Fibroblast of skin of right biceps (primary cell): ENCODE measurements around the gene WRAP73.

Source experiments
- DNase-seq: peaks from one replicate; pipeline ENCODE4 v3.0.0-alpha.2; 2013

Gene WRAP73

DNA sequence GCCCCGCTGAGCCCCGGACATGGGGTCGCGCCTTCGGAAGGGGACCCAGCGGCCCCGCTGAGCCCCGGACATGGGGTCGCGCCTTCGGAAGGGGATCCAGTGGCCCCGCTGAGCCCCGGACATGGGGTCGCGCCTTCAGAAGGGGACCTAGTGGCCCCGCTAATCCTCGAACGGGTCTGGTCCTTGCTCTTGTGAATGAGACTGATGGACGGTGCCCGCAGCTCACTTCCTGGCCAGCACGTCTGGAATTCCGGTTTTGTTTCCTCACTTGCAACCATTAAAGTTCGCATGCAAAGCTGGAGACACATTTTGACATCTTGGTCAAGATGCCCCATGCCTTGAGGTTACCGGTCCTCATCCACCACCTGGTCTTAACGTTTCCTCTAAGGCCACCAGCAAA lies 5.6 kb downstream of the WRAP73 start:
- DNase-seq = no peak

DNA sequence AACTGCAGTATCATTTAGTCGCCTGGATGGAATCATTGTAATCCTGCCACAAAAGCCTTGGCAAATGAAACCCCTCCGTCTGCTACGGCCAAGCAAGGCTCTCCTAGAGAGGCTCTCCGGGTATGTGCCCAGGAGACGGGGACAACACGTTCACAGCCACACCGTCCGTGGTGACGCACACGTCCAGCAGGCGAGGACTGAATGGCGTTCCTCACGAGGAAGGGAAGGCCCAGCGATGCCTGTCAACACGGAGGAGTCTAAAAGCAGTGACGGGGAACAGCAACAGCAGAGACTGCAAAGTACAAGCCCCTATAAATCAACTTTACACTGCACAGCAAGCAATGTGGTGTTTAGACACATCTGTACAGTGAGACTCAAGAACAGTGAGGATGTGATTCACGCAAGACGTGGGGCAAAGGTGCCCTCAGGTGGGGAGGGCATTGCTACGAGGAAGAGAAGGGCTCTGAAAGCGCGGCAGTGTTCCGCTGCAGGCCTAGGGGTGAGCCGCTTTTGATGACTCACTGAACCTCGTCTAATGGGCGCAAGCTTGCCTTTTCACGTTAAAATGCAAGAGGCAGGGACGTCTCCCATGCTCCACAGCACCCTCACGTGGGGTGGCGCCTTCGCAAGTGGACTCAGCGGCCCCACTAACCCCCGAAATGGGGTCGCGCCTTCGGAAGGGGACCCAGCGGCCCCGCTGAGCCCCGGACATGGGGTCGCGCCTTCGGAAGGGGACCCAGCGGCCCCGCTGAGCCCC lies 6.8 kb downstream of the WRAP73 start:
- DNase-seq = no peak

DNA sequence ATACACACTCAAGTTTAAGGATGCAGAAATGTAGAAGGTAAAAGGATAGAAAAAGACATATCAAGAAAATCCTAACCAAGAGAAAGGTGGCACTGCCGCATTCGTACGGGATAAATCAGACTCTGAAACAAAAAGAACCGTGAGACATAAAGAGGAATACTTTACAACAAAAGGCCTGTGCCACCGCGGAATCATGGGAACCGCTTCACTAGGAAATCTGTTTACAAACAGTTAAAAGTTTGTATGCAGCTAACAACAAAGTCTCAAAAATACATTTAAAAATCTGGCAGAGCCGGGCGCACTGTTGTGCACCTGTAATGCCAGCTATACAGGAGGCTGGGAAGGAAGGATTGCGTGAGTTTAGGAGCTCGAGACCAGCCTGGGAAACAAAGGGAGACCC lies 8.1 kb downstream of the WRAP73 start:
- DNase-seq = no peak

DNA sequence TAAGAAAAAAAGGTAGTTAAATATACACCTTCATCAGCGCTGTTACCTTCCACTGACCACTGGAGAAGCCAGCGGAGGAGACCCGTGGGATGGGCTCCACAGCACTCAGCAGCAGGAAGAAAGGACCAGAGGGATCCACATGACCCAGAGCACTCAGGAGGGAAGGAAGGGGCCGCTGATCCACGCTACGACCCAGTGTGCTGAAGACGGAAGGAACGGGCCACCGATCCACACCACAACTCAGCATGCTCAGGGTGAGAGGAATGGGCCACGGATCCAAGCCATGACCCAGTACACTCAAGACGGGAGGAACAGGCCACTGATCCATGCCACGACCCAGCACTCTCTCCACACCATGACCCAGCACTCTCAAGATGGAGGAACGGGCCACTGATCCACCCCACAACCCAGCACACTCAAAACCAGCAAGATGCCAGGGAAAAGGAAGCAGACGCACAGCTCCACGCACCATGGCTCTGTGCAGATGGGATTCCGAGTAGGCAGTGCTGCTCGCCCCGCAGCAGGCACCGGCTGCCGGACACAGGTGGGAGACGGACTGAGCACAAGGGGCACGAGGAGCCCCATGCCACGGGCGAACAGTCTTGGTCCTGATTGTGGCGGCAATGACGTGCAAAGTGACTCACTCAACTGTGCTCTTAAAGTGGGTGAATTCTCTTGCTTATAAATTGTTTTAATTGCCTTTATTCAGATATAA lies 8.7 kb downstream of the WRAP73 start:
- no peak for DNase-seq

DNA sequence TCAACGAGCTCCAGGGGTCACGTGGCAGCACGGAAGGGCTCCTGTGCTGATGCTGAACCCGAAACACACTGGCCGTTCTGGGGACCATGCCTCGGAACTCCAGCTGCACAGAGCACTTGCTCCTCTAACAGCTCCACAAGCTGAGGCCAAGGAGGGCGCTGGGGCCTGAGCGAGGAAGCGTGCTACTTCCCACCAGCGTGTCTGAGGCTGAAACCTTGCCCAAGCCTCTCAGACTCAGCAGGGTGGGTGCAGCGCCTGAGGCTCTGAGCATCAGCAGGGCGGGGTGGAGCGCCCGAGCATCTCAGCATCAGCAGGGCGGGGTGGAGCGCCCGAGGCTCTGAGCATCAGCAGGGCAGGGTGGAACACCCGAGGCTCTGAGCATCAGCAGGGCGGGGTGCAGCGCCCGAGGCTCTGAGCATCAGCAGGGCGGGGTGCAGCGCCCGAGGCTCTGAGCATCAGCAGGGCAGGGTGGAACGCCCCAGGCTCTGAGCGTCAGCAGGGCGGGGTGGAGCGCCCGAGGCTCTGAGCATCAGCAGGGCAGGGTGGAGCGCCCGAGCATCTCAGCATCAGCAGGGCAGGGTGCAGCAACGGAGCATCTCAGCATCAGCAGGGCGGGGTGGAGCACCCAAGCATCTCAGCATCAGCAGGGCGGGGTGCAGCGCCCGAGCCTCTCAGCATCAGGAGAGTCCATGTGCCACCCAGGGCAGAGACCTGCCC lies 9.6 kb downstream of the WRAP73 start:
- DNase-seq = no peak

DNA sequence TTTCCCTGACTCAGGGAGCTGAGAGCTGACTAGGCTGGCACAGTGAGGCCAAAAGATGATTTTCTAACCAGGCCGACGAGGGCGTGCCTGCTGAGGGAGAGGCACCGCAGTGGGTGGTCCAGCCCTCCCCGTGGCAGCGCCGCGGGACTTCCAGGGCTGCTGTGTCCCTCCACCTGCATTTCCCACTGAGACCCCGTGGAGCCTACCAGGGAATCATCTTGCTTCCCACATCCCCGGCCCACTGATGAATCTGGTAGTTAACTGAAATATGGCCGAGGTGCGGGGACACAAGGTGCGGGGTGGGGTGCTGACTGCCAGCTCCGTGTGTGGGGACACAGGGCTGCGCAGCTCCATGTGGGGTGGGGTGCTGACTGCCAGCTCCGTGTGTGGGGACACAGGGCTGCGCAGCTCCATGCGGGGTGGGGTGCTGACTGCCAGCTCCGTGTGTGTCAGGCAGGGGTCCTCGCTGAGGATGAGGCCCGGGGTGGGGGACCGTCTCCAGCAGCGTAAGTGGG lies 10.4 kb downstream of the WRAP73 start:
- DNase-seq = no peak

DNA sequence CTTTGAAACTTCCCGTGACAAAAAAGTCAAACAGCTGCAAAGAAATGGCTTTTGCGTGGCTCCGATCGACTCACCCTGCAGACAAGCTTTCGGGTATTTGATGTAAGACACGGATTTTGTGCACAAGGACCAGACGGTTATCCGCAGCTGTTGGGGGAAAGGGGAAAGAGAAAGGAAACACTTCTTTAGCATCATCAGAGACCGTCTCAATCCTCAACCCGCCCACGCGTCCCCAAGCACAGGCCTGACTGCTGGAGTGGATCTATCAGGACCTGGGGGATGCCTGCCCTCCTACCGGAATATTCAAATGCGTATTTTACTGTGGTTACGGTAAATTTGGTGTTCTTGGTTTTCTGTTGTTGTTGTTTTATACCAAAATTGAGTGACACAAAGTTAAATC lies 11.2 kb downstream of the WRAP73 start:
- no peak for DNase-seq

DNA sequence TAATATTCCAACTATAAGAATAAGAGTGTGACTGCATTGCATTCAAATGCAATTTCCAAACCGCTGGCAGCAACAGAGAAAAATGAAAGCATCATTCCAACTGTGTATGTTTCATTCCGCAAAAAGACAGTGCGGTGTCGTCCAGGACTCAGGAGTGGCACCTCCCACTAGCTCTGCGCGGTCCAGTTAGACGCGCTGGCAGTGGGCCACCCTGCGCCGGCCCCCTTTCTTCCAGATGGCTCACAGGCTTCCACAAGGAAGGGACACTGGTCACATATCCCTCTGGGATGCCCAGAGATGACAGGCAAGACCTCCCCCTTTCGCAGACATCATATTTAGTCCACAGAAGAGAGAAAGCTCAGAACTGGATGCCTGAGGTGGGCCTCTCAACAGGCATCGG lies 11.9 kb downstream of the WRAP73 start:
- DNase-seq = no peak

DNA sequence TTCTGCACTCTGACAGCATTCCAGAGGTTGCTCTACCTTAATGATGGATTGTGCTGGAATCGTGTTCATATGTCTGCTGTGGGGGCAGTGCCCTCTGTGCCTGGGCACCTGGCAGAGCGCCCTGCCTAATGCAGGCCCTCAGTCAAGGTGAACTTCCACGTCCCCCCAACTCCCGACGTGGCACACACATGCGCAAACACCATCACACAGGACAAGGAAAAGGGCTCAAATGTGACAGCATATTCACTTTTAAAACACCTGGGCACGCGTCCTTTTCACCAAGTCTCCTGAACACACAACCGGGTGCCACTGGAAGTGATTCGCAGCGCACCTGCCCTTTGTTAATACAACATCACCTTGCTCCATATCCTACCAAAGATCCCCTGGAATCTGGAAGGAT lies 13.4 kb downstream of the WRAP73 start:
- no peak for DNase-seq

DNA sequence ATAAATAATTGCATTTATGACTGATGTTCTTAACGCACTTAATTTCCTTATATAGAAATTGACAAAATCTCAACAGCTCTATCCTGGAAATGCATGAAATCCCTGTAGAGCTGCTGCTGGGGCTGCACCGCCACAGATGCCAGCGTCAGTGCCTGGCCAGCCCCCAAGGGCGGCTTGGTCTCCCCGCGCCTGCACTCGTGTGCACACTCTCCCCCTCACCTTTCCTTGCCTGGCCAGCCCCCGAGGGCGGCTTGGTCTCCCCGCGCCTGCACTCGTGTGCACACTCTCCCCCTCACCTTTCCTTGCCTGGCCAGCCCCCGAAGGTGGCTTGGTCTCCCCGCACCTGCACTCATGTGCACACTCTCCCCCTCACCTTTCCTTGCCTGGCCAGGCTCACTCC lies 13.8 kb downstream of the WRAP73 start:
- DNase-seq = no peak

DNA sequence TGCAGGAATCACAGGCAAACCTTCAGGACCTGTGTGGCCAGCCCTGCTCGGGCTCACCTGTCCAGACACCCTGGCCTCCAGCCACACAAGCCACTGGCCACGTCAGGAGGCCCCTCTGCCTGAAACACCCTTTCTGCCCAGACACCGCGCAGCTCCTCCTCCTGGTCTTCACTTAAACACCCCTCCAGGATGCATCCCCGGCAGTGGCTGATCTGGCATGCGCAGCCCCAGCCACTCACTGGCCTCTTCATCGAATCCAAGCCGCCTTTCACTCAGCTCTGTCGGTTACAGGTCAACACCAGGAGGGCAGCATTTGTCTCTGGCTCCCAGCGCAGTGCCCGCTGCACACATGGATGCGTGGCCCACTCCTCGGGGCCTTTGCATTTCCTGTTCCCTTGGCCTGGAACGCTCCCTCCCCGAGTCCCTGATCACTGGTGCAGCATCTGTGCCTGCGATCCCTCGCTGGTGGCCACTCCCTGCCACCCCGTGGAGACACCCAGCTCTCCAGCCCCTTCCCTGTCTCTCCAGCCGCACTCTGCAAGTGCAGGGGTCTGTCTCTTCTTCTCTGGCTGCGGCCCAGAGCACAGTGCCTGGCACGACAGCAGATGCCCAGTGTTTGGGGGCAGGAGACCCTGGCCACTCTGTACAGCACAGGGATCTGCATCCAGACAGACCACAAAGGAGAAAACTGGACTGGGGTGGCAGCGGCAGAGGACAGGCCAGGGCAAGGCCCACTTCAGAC lies 15.7 kb downstream of the WRAP73 start:
- DNase-seq = no peak

DNA sequence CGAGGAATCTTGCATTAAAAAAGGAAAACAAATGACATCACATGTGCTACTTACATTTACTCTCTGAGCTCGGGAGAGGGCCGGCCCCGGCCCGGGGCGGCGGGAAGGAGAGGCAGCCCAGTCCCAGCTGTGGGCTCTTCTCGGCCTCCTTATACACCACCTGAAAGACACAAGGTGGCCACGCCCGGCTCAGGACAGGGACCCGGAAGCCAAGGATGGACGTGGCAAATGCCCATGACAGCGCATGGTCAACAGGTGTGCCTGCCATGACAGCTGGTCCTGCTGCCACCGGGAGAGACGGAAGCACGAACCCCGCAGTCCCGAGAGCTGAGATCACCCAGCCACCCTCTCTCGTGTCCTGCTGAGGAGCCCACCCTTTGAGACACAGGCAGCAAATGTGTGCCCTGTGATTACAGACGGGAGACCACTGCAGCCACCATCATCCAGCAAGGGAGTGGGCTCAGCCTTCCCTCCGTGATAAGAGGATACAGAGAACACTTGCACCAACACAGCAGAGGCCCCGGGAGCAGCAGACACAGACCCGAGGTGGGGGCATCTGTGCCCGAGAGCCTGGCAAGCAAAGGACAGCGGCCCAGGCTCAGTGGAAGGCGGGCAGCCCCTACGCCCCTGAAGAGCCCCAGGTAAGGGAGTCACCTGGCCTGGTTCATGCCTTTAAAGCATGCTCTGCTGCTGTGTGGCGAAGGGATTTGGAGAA lies 16.4 kb downstream of the WRAP73 start:
- DNase-seq = no peak

DNA sequence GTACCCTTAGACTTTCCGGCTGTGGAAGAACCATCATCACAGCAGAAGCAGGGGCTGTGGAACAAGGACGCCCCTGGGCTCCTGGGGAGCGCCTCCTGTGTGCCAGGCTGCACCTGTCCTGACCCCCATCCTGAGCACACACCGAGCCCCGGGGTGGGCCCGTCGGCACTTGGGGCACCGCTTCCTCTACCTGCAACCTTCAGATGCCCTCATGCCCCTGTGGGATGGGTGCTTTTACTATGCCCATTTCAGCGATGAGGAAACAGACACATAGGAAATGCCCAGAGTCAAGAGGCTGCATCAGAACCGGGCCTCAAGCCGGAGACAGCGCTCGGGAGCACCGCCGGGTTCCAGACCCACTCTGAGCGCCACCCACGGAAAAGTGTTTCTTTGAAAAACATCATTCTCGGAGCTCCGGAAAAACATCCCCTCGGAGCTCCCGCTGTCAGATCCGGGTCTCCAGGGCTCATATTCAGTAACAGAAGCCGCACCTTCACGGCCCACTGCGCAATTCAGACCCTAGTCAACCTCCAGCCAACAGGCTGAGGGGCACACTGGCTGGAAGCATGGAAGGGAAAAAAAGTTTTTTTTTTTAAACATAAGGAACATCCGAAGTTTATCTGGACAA lies 17.1 kb downstream of the WRAP73 start:
- DNase-seq = no peak

DNA sequence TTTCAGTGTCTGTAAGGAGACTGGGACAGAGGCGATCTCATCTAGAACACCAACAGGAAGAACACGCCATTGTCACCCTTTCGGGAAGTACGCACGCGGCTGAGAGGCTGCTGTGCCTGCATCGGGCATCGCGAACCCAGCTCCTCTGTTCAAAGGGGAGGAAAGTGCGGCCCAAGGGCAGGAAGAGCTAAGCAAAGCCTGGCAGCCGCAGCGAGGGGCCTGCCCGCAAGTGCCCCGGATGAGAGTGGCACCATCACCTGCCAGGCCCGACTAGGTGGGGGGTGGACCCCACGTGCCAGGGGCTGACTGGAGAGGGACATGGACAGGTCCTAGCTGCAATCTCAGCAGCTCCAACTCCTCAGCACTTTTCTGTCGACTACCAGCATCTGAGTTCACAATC lies 17.6 kb downstream of the WRAP73 start:
- DNase-seq = no peak

DNA sequence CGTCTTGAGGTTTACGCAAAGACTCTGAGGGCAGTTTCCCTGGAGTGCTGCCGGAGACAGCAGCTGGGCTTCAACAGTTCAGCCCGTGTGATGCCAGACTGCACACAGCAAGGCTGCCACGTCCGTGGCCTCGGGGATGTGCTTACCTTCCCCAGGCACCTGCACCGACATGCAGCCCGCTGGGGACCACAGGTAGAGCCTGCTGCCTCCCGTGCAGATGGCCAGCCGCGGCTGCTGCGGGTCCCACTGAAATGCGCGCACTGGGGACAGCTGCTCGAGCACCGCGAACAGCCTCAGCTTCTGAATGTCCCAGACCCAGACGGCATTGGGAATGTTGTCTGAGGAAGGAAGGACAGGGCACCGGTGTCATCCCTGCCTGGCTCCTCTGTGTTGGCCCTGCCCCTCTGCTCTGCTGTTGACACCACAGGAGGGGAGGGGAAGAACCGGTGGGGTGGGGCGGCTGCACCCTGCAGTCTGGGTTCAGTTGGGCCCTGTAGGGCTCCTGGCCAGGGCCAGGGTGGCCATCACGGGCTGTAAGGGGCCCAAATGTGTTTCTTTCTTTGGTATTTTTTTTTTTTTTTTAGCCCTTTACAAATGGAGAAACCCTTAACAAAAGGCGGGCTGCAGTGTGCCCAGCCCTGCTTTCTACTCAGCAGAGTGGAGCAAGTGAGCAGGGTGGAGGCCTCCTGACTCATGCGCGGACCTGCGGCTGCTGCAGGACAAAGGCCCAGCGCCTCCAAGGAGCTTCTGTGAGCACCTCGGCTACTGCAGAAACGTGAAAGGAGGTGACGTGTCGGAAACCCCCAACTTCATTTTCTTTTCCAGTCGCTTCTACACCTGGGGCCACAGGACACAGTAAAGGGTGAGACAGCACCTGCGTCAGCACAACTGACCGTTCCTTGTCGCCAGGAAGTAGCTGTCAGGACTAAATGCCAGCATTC lies 18.3 kb downstream of the WRAP73 start:
- no peak for DNase-seq

DNA sequence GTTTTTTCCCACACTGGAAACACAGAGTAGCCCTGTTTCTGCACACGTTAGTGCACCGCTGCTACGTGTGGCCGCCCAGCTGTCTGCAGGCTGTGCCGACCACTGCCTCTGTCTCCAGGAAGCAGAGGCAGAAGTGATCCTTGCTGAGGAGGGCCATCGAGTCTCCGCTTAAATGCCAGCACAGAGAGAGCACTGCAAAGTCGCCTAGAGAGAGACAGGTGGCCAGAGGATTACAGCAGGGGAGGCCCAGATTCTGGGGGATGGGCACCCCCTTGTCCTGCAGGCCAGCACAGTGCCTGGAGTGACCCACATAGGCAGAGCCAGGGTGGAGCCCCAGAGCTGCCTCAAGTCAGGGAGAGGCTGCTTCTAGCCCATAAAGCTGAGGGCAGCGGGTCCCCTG lies 19.0 kb downstream of the WRAP73 start:
- DNase-seq = no peak

DNA sequence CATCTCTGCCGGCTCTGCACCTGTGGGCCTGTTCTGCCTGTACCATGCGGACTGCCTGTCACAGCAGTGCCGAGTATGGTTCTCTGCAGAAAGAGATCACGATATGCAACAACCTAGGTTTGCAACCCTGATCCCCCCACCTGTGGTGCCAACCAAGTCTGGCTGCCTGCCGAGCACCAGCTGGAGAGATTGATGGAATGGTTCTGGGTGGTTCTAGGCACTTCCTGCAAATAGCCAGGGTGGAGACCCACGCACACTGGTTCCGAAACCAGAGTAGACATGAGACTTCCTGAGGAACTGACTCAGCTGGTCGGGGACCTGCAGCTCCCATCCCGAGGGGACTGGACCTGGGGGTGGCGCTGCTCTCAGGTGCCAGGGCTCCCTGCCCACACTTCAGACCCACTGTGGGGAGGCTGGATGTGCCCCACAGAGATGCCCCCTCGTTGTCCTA lies 19.7 kb downstream of the WRAP73 start:
- DNase-seq = no peak

DNA sequence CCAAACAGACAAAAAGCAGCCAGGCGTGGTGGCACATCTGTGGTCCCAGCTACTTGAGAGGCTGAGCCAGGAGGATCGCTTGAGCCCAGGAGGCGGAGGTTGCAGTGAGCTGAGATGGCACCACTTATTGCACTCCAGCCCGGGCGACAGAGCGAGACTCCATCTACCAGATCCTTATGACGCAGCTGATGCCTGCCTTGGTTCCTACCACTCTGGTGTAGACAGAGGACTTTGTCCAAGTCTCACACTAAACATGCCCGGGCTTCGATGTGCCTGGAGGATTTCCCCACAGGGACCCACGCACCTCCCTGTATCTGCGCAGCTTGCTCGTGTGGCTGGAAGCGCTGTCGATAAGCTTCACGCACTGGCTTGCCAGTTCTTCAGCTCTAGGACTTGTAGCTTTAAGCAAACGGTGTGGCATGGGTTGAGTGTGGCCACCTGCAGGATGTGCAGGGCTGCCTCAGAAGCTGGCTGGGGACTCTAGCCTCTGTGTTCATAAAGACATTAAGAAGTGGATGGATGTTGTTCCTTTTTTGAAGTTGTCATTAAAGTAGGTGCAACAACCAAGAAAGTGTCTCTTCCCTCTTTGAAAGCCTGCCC lies 20.2 kb downstream of the WRAP73 start:
- no peak for DNase-seq

DNA sequence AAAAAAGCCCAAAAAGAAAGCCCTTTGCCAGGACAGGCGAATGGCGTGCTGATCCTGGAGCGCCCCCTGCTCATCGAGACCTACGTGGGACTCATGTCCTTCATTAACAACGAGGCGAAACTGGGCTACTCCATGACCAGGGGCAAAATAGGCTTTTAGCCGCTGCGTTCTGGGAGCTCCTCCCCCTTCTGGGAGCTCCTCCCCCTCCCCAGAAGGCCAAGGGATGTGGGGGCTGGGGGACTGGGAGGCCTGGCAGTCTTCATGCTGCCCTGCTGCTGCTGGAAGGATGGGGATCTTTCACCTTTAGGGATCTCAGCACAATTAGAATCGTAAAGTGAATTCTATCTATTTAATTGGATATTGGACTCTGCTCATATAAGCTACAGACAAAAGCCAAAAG lies 21.5 kb downstream of the WRAP73 start:
- no peak for DNase-seq
